ENCODE data around the gene FCER1G. TPM values are rescaled to one million over a fixed set of nuclear protein-coding genes. Genes with fewer than 3 reads are reported as not detected.

Gene FCER1G
- total RNA-seq, 1 experiment from 2014 or later: not detected

DNA sequence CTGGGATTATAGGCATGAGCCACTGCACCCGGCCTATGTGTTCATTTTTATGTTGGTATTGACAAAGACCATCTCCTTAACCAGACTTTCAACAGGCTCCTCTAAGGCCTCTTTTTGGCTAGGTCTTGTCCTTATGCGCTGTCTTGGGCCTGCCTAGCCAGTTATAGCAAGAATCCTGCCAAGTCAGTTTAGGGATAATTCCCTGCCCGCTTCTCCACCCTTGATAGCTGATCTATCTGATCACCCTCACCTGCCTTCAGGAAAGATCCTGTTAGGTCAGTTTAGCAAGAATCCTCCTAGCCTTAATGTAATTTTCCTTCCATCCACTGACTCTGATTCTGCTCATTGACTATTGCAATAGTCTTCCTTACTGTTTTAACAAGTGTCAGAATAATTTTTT, 35.4 kb upstream of the FCER1G start:
- no peaks in the 10 kb centered on the region for H4K20me1 ChIP-seq (ENCODE audit: insufficient read depth)
- H3K9me3 ChIP-seq (ENCODE audit: insufficient read depth, low read depth): no peaks in the 10 kb centered on the region
- peaks cover 14% of the 10 kb centered on the region for H3K79me2 ChIP-seq (ENCODE audit: low read depth)
- ChIA-PET CTCF (no interaction called here), POLR2A (ENCODE audit: unreplicated experiment) (interaction anchor here (0.6 kb wide), 1 partner anchor 202 kb away, joined by 3 read pairs; no protein-coding TSS in a partner anchor)
- no peaks in the 10 kb centered on the region for H3K27me3 ChIP-seq (ENCODE audit: insufficient read depth, low read depth)
- H3K9me2 ChIP-seq (ENCODE audit: insufficient read depth): no peaks in the 10 kb centered on the region
- H3K4me2 ChIP-seq: no peak overlapping the region
- no peaks in the 10 kb centered on the region for H3K36me3 ChIP-seq (ENCODE audit: low read depth)
- H3F3A ChIP-seq (ENCODE audit: insufficient read depth, low read depth): peaks cover 13% of the 10 kb centered on the region; the same call in 1 of the 2 replicates
- no peak overlapping the region for H3K4me3 ChIP-seq
- H3K4me1 ChIP-seq (replicated peaks; ENCODE audit: insufficient read depth): peaks cover 25% of the 10 kb centered on the region
- H2AFZ ChIP-seq: no peak overlapping the region
- BruUV-seq (replicated peaks): no TSS peak
- DNase-seq: peak in 1 of 2 experiments; percentile 69
- TF ChIP-seq, protein P1, sequence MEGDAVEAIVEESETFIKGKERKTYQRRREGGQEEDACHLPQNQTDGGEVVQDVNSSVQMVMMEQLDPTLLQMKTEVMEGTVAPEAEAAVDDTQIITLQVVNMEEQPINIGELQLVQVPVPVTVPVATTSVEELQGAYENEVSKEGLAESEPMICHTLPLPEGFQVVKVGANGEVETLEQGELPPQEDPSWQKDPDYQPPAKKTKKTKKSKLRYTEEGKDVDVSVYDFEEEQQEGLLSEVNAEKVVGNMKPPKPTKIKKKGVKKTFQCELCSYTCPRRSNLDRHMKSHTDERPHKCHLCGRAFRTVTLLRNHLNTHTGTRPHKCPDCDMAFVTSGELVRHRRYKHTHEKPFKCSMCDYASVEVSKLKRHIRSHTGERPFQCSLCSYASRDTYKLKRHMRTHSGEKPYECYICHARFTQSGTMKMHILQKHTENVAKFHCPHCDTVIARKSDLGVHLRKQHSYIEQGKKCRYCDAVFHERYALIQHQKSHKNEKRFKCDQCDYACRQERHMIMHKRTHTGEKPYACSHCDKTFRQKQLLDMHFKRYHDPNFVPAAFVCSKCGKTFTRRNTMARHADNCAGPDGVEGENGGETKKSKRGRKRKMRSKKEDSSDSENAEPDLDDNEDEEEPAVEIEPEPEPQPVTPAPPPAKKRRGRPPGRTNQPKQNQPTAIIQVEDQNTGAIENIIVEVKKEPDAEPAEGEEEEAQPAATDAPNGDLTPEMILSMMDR (conservative IDR thresholded peaks at IDR 0.05): no peak
- TF ChIP-seq EZH2 (IDR thresholded peaks at IDR 0.05; ENCODE audit: low read depth): no peak
- no peak overlapping the region for H3K27ac ChIP-seq
- intact Hi-C loops (cut with micrococcal nuclease; ENCODE audit: unreplicated experiment): no loop called here

- H3K27ac ChIP-seq: no peak overlapping the region
Measured at GRCh38 chr1:161180639-161181038, 34.5 kb upstream of the FCER1G start.

GRCh38 chr1:161182214-161182613, 32.9 kb upstream of the FCER1G start:
- BruUV-seq (replicated peaks): no TSS peak
- Histone ChIP-seq H2AFZ (no peak overlapping the region), H3F3A (ENCODE audit: insufficient read depth, low read depth) (peaks cover 13% of the 10 kb centered on the region; the same call in 1 of the 2 replicates), H3K9me2 (ENCODE audit: insufficient read depth) (no peaks in the 10 kb centered on the region), H3K27me3 (ENCODE audit: insufficient read depth, low read depth) (no peaks in the 10 kb centered on the region), H3K36me3 (ENCODE audit: low read depth) (no peaks in the 10 kb centered on the region), H3K27ac (0 out of 2 replicates have a peak overlapping the region, but pooled peaks have one; percentile 9), H4K20me1 (ENCODE audit: insufficient read depth) (no peaks in the 10 kb centered on the region), H3K79me2 (ENCODE audit: low read depth) (no peaks in the 10 kb centered on the region), H3K4me1 (replicated peaks; ENCODE audit: insufficient read depth) (peaks cover 17% of the 10 kb centered on the region), H3K9me3 (ENCODE audit: insufficient read depth, low read depth) (no peaks in the 10 kb centered on the region), H3K4me3 (no peak overlapping the region), H3K4me2 (no peak overlapping the region)
- intact Hi-C loops (cut with micrococcal nuclease; ENCODE audit: unreplicated experiment): no loop called here
- DNase-seq: no peak
- ChIA-PET POLR2A (ENCODE audit: unreplicated experiment) (no interaction called here), CTCF (interaction anchor here (0.6 to 1.5 kb wide), 3 partner anchors 191 to 1394 kb away, joined by 4 to 5 read pairs (median 4); no protein-coding TSS in a partner anchor)
- TF ChIP-seq EZH2 (IDR thresholded peaks at IDR 0.05; ENCODE audit: low read depth): no peak
- TF ChIP-seq, protein P1 (conservative IDR thresholded peaks at IDR 0.05): no peak

More at GRCh38 chr1:161180639-161181038, 34.5 kb upstream of the FCER1G start:
- no peak for DNase-seq
- CTCF ChIA-PET: no interaction called here
- Histone ChIP-seq H3K9me2 (ENCODE audit: insufficient read depth) (no peaks in the 10 kb centered on the region), H3K4me2 (no peak overlapping the region), H3F3A (ENCODE audit: insufficient read depth, low read depth) (peaks cover 13% of the 10 kb centered on the region; the same call in 1 of the 2 replicates), H3K9me3 (ENCODE audit: insufficient read depth, low read depth) (no peaks in the 10 kb centered on the region), H4K20me1 (ENCODE audit: insufficient read depth) (no peaks in the 10 kb centered on the region), H3K4me3 (no peak overlapping the region), H3K27me3 (ENCODE audit: insufficient read depth, low read depth) (no peaks in the 10 kb centered on the region), H2AFZ (no peak overlapping the region), H3K36me3 (ENCODE audit: low read depth) (no peaks in the 10 kb centered on the region), H3K4me1 (replicated peaks; ENCODE audit: insufficient read depth) (peaks cover 25% of the 10 kb centered on the region), H3K79me2 (ENCODE audit: low read depth) (peaks cover 14% of the 10 kb centered on the region)
- intact Hi-C loops (cut with micrococcal nuclease; ENCODE audit: unreplicated experiment): no loop called here
- BruUV-seq (replicated peaks): no TSS peak
- TF ChIP-seq, protein P1 (conservative IDR thresholded peaks at IDR 0.05): no peak; the same call in 1 of the 2 replicates
- TF ChIP-seq EZH2 (IDR thresholded peaks at IDR 0.05; ENCODE audit: low read depth): no peak
- POLR2A ChIA-PET (ENCODE audit: unreplicated experiment): no interaction called here

Measured in PC-9 (cell line).